KOPT-K1 (cell line): ENCODE data around the gene DMAC2.
A peak's percentile ranks its signal among the peaks of the same experiment; 100 is the strongest.
"Not testable (repeated sequence)": the region's sequence is repeated elsewhere in the genome, so short reads cannot be mapped to it uniquely, and the experiment has no call there.

Experiments
- H3K27ac ChIP-seq: fragments of 200-600 bp; sonication (generic); 2 replicates; pipeline ENCODE4 v1.5.1; 2016; ENCODE audit warnings: antibody characterized with exemption, mild to moderate bottlenecking, low read depth, low read length; ENCODE audit not compliant: poor library complexity, severe bottlenecking
- H3K36me3 ChIP-seq: fragments of 200-600 bp; sonication (generic); 2 replicates; pipeline ENCODE4 v1.5.1; 2017; ENCODE audit warnings: antibody characterized with exemption, mild to moderate bottlenecking, low read length, moderate library complexity; ENCODE audit not compliant: insufficient read depth
- H3K9me3 ChIP-seq: fragments of 200-600 bp; sonication (generic); 2 replicates; pipeline ENCODE4 v1.5.1; 2017; ENCODE audit warnings: antibody characterized with exemption, low read length, mild to moderate bottlenecking; ENCODE audit not compliant: insufficient read depth, poor library complexity, severe bottlenecking

Gene DMAC2

GRCh38 chr19:41403181-41403970, 36.3 kb downstream of the DMAC2 start:
- Histone ChIP-seq H3K27ac (no peak overlapping the region), H3K9me3 (no peaks in the 10 kb centered on the region)

GRCh38 chr19:41402010-41402409, 37.7 kb downstream of the DMAC2 start:
- Histone ChIP-seq H3K27ac (no peak overlapping the region), H3K9me3 (no peaks in the 10 kb centered on the region)

More at GRCh38 chr19:41403181-41403970, 36.3 kb downstream of the DMAC2 start:
- no peaks in the 10 kb centered on the region; the same call in 1 of the 2 replicates for H3K36me3 ChIP-seq

GRCh38 chr19:41401483-41401882, 38.2 kb downstream of the DMAC2 start:
- H3K9me3 ChIP-seq = no peaks in the 10 kb centered on the region
- no peak overlapping the region for H3K27ac ChIP-seq
- no peaks in the 10 kb centered on the region; the same call in 1 of the 2 replicates for H3K36me3 ChIP-seq

More at GRCh38 chr19:41402010-41402409, 37.7 kb downstream of the DMAC2 start:
- H3K36me3 ChIP-seq = no peaks in the 10 kb centered on the region; the same call in 1 of the 2 replicates

- Histone ChIP-seq H3K27ac (no peak overlapping the region), H3K9me3 (no peaks in the 10 kb centered on the region), H3K36me3 (no peaks in the 10 kb centered on the region; the same call in 1 of the 2 replicates)
Observed at GRCh38 chr19:41399525-41399924, 40.2 kb downstream of the DMAC2 start.

- H3K27ac ChIP-seq = no peak overlapping the region
- H3K9me3 ChIP-seq = no peaks in the 10 kb centered on the region
- peaks cover under 1% of the 10 kb centered on the region; the same call in 1 of the 2 replicates for H3K36me3 ChIP-seq
Observed at GRCh38 chr19:41399091-41399490, 40.6 kb downstream of the DMAC2 start.

- Histone ChIP-seq H3K36me3 (peaks cover 6% of the 10 kb centered on the region; the same call in 1 of the 2 replicates), H3K27ac (peak overlapping the region; percentile 94), H3K9me3 (no peaks in the 10 kb centered on the region)
Observed at GRCh38 chr19:41398598-41398997, 41.1 kb downstream of the DMAC2 start.

GRCh38 chr19:41398050-41398418, 41.7 kb downstream of the DMAC2 start:
- Histone ChIP-seq H3K36me3 (peaks cover 11% of the 10 kb centered on the region; the same call in 1 of the 2 replicates), H3K9me3 (no peaks in the 10 kb centered on the region), H3K27ac (peak overlapping the region; percentile 94)

GRCh38 chr19:41397086-41398049, 42.3 kb downstream of the DMAC2 start, which contains the start of the genes BCKDHA and EXOSC5:
TSS of gene BCKDHA (plus strand) at chr19:41397818. CDS start at chr19:41397828, 10 bp downstream.
TSS of gene EXOSC5 (minus strand) at chr19:41397359. CDS start at chr19:41397328, 31 bp downstream.
- Histone ChIP-seq H3K9me3 (no peaks in the 10 kb centered on the region), H3K27ac (peak within 1 kb of the TSS; percentile 94)

GRCh38 chr19:41395355-41395754, 44.4 kb downstream of the DMAC2 start:
- Histone ChIP-seq H3K27ac (no peak overlapping the region), H3K36me3 (peaks cover 35% of the 10 kb centered on the region), H3K9me3 (no peaks in the 10 kb centered on the region)

More at GRCh38 chr19:41397086-41398049, 42.3 kb downstream of the DMAC2 start, which contains the start of the genes BCKDHA and EXOSC5:
- peaks cover 17% of the 10 kb centered on the region; the same call in 1 of the 2 replicates for H3K36me3 ChIP-seq

GRCh38 chr19:41392775-41393174, 46.9 kb downstream of the DMAC2 start:
- no peak overlapping the region for H3K27ac ChIP-seq
- H3K36me3 ChIP-seq = peaks cover 58% of the 10 kb centered on the region

GRCh38 chr19:41391618-41392017, 48.1 kb downstream of the DMAC2 start:
- Histone ChIP-seq H3K9me3 (no peaks in the 10 kb centered on the region), H3K27ac (no peak overlapping the region), H3K36me3 (peaks cover 69% of the 10 kb centered on the region)

More at GRCh38 chr19:41392775-41393174, 46.9 kb downstream of the DMAC2 start:
- no peaks in the 10 kb centered on the region for H3K9me3 ChIP-seq

- Histone ChIP-seq H3K27ac (no peak overlapping the region), H3K9me3 (no peaks in the 10 kb centered on the region), H3K36me3 (peaks cover 70% of the 10 kb centered on the region)
Observed at GRCh38 chr19:41386442-41386841, 53.3 kb downstream of the DMAC2 start.

GRCh38 chr19:41384351-41384750, 55.4 kb downstream of the DMAC2 start:
- no peak overlapping the region for H3K27ac ChIP-seq
- H3K9me3 ChIP-seq = no peaks in the 10 kb centered on the region
- H3K36me3 ChIP-seq = peaks cover 49% of the 10 kb centered on the region

- peaks cover 31% of the 10 kb centered on the region for H3K36me3 ChIP-seq
- H3K27ac ChIP-seq, H3K9me3 ChIP-seq: not testable (repeated sequence)
Observed at GRCh38 chr19:41381536-41381935, 58.2 kb downstream of the DMAC2 start.
